Muscle of leg (tissue), 11 donors: ENCODE measurements around the gene TNNC1. TPM values are rescaled to one million over a fixed set of nuclear protein-coding genes. Genes with fewer than 3 reads are reported as not detected.

Experiments
- DNase-seq: peaks from one replicate; pipeline ENCODE4 v3.0.0; 2013
- H3K27ac ChIP-seq: one replicate; pipeline ENCODE4 v1.5.1; 2013; ENCODE audit warnings: mild to moderate bottlenecking, low read length, control low read depth
- H3K27me3 ChIP-seq: one replicate; pipeline ENCODE4 v1.6.1; 2013; ENCODE audit warnings: low read length; ENCODE audit not compliant: control insufficient read depth, insufficient read depth
- H3K36me3 ChIP-seq: one replicate; pipeline ENCODE4 v1.6.1; 2013; ENCODE audit warnings: low read length; ENCODE audit not compliant: control insufficient read depth, insufficient read depth
- H3K4me1 ChIP-seq: one replicate; pipeline ENCODE4 v1.6.1; 2013; ENCODE audit warnings: low read length; ENCODE audit not compliant: control insufficient read depth, insufficient read depth
- H3K4me3 ChIP-seq: one replicate; pipeline ENCODE4 v1.5.1; 2013; ENCODE audit warnings: low read length, control low read depth
- H3K9me3 ChIP-seq: replicated peaks from 2 replicates; pipeline ENCODE4 v1.6.1; 2013; ENCODE audit warnings: low read depth, low read length; ENCODE audit not compliant: control insufficient read depth
- WGBS: methylation state at CpG from one replicate; pipeline ENCODE4 v1.1.5; 2013; ENCODE audit warnings: missing lambda C conversion rate; ENCODE audit not compliant: insufficient coverage; 5-methylcytosine and 5-hydroxymethylcytosine counted together
- polyA plus RNA-seq, 8 donors: library from polyadenylated mRNA; unstranded; fragments of 120-200 nt; gene quantifications; one replicate each; pipeline versions ENCODE4 v1.2.1 to v1.2.3, GENCODE V29; 2013; ENCODE audit warnings: inconsistent platforms in 1 of 8, low replicate concordance in 1 of 8; ENCODE audit not compliant: insufficient read length in 8 of 8, insufficient read depth in 1 of 8
- total RNA-seq: library from RNA; stranded (reverse); fragments of 120-200 nt; gene quantifications from one replicate; pipeline ENCODE4 v1.2.4, GENCODE V29; 2013

The TNNC1 gene
- total and polyA plus RNA-seq, 9 donors, result 521 to 1,724 (median 617) TPM

DNA sequence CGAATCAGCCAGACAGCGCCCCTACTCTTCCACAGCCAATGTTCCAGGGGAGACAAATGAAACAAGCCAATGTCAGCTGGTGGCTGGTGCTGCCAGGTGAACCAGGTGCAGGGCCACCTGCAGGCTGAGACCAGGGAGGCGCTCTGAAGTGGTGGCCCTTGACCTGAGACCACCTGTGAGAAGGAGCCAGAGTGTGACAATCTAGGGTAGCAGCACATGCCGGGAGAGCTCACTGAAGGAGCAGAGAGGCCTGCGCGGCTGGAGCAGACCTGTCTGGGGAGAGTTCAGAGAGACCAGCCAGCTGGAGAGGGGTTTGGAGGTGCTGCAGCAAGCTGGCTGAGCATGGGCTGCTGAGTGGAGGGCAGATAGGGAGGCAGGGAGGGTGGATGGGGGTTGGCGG is 40.6 kb upstream of the TNNC1 start:
- peaks cover 41% of the 10 kb centered on the region for H3K36me3 ChIP-seq
- H3K27ac ChIP-seq, result no peak overlapping the region
- H3K4me1 ChIP-seq, result peaks cover 36% of the 10 kb centered on the region
- 51% methylated on average over 7 of the region's 7 CpGs for WGBS
- no peaks in the 10 kb centered on the region for H3K27me3 ChIP-seq
- H3K4me3 ChIP-seq, result no peak overlapping the region
- no peaks in the 10 kb centered on the region for H3K9me3 ChIP-seq
- no peak for DNase-seq

DNA sequence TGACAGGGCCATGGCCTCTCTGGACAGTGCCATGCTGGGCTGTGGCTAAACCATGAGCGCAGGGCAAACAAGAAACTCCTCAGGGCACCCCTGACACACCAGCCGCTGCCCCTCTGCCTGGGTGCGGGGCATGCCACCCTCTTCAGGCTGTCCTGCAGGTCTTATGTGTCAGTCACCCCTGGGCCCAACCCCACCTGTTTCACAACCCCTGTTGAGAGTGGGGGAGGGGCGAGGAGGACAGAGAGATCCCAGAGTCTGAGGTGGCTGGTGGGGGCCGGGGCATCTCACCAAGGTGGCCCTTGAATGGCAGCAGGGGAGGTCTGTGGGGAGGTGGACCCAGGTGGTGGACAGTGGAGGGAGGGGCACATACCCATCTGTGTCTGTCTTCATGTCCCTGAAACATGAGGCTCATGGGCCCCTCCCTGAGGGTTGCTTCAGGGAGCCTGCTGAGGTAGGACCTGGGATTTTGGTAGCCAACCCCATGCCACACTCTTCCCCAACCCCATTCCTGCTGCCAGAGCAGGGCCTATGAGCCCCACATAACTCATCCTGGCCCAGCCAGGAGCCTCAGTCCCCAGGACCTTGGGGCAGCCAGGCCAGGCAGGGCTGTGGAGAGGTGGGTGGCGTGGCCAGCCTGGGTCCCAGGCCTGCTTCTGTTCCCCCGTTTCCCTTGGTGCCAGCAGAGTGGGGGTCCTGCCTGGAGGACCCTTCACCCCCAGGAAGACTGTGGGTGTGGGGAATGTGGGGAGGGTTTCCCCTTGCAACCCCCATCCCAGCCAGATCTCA is 39.6 kb upstream of the TNNC1 start:
- no peak overlapping the region for H3K4me3 ChIP-seq
- DNase-seq, result no peak
- H3K9me3 ChIP-seq, result no peaks in the 10 kb centered on the region
- no peaks in the 10 kb centered on the region for H3K27me3 ChIP-seq
- H3K27ac ChIP-seq, result no peak overlapping the region
- 74% methylated on average over 2 of the region's 7 CpGs for WGBS
- peaks cover 50% of the 10 kb centered on the region for H3K36me3 ChIP-seq
- peaks cover 36% of the 10 kb centered on the region for H3K4me1 ChIP-seq

DNA sequence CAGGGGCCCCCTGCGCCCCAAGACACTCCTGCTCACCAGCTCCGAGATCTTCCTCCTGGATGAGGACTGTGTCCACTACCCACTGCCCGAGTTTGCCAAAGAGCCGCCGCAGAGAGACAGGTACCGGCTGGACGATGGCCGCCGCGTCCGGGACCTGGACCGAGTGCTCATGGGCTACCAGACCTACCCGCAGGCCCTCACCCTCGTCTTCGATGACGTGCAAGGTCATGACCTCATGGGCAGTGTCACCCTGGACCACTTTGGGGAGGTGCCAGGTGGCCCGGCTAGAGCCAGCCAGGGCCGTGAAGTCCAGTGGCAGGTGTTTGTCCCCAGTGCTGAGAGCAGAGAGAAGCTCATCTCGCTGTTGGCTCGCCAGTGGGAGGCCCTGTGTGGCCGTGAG is 38.2 kb upstream of the TNNC1 start:
- H3K27me3 ChIP-seq, result no peaks in the 10 kb centered on the region
- H3K27ac ChIP-seq, result no peak overlapping the region
- no peaks in the 10 kb centered on the region for H3K9me3 ChIP-seq
- H3K36me3 ChIP-seq, result peaks cover 64% of the 10 kb centered on the region
- 90% methylated on average over 21 of the region's 21 CpGs for WGBS
- H3K4me3 ChIP-seq, result no peak overlapping the region
- DNase-seq, result no peak
- peaks cover 36% of the 10 kb centered on the region for H3K4me1 ChIP-seq

DNA sequence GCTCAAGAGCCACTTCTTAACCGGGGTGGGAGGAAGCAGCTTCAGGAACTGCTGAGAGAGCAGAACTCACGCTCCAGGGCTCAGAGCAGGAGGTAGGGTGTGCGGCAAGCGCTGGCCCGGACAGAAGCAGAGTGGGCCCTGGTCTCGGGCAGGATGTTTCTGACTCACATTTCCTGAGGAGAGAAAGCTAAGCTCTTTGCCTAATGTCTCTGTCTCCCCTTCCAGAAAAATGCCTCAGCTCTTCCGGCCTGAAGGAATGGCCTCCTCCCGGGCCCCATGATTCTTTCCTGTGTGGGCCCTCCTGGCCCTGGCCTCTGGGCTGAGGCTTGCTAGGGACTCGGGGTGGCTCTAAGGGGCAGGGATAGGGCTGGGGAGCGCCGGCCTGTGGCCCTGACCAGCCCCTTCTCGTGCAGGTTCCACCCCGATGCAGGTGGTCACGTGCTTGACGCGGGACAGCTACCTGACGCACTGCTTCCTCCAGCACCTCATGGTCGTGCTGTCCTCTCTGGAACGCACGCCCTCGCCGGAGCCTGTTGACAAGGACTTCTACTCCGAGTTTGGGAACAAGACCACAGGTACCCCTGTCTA is 37.2 kb upstream of the TNNC1 start:
- Histone ChIP-seq H3K4me1 (peaks cover 36% of the 10 kb centered on the region), H3K36me3 (peaks cover 74% of the 10 kb centered on the region), H3K27me3 (no peaks in the 10 kb centered on the region), H3K9me3 (no peaks in the 10 kb centered on the region), H3K27ac (peak overlapping the region; percentile 72), H3K4me3 (no peak overlapping the region)
- WGBS, result 84% methylated on average over 20 of the region's 23 CpGs
- DNase-seq, result peak; percentile 57

- no peak overlapping the region for H3K4me3 ChIP-seq
- WGBS, result 84% methylated on average over 19 of the region's 22 CpGs
- peak overlapping the region; percentile 72 for H3K27ac ChIP-seq
- no peak for DNase-seq
- H3K27me3 ChIP-seq, result no peaks in the 10 kb centered on the region
- no peaks in the 10 kb centered on the region for H3K9me3 ChIP-seq
- H3K4me1 ChIP-seq, result peaks cover 36% of the 10 kb centered on the region
- peaks cover 82% of the 10 kb centered on the region for H3K36me3 ChIP-seq
These were observed 36.4 kb upstream of the TNNC1 start for GRCh38 chr3:52490035-52490938.

DNA sequence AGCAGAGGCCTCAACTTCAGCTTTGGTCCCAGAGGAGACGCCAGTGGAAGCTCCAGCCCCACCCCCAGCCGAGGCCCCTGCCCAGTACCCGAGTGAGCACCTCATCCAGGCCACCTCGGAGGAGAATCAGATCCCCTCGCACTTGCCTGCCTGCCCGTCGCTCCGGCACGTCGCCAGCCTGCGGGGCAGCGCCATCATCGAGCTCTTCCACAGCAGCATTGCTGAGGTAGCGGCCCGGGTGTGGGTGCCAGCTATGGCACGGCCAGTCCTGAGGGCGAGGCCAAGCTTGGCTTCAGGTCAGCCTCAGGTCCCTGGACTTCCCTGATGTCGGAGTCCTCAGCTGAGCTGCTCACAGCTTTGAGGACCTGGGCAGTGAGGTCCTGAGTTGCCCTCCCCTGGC is 35.6 kb upstream of the TNNC1 start:
- DNase-seq, result no peak
- H3K4me1 ChIP-seq, result peaks cover 29% of the 10 kb centered on the region
- H3K4me3 ChIP-seq, result no peak overlapping the region
- peaks cover 88% of the 10 kb centered on the region for H3K36me3 ChIP-seq
- H3K9me3 ChIP-seq, result no peaks in the 10 kb centered on the region
- 86% methylated on average over 18 of the region's 18 CpGs for WGBS
- no peak overlapping the region for H3K27ac ChIP-seq
- no peaks in the 10 kb centered on the region for H3K27me3 ChIP-seq

DNA sequence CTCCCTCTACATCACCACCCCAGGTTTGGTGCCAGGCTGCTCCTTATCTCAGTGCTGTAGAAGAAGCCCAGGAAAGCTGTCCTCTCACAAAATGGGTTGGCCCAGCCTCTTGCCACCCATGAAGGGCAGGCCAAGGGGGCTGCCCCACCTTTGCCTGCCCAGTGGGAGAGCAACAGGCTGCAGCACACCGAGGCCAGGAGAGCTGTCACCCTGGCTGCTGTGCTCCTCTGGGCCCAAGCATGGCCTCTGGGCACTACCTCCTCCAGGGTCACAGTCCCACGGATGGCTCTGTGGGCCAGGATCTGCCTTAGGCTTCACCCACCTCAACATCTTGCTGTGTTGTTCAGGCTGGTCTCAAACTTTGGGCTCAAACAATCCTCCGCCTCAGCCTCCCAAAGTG is 34.9 kb upstream of the TNNC1 start:
- Histone ChIP-seq H3K4me3 (no peak overlapping the region), H3K27me3 (no peaks in the 10 kb centered on the region), H3K36me3 (peaks cover 90% of the 10 kb centered on the region), H3K27ac (no peak overlapping the region), H3K9me3 (no peaks in the 10 kb centered on the region), H3K4me1 (peaks cover 24% of the 10 kb centered on the region)
- WGBS, result 87% methylated on average over 2 of the region's 3 CpGs
- DNase-seq, result no peak

- 93% methylated on average over 57 of the region's 59 CpGs for WGBS
- Histone ChIP-seq H3K27me3 (no peaks in the 10 kb centered on the region), H3K9me3 (no peaks in the 10 kb centered on the region), H3K27ac (no peak overlapping the region), H3K36me3 (peaks cover 91% of the 10 kb centered on the region), H3K4me3 (no peak overlapping the region), H3K4me1 (peaks cover 24% of the 10 kb centered on the region)
- DNase-seq, result no peak
These were observed 34.2 kb upstream of the TNNC1 start for GRCh38 chr3:52487788-52488691.

DNA sequence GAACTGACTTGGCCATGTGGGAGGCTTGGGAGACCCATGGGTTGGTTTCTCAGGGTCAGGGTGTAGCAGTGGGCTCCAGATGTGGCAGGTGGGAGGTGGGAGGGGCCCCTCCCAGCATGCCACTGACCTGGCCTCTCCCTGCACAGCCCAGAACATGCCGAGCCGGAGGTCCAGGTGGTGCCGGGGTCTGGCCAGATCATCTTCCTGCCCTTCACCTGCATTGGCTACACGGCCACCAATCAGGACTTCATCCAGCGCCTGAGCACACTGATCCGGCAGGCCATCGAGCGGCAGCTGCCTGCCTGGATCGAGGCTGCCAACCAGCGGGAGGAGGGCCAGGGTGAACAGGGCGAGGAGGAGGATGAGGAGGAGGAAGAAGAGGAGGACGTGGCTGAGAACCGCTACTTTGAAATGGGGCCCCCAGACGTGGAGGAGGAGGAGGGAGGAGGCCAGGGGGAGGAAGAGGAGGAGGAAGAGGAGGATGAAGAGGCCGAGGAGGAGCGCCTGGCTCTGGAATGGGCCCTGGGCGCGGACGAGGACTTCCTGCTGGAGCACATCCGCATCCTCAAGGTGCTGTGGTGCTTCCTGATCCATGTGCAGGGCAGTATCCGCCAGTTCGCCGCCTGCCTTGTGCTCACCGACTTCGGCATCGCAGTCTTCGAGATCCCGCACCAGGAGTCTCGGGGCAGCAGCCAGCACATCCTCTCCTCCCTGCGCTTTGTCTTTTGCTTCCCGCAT is 33.4 kb upstream of the TNNC1 start:
- Histone ChIP-seq H3K27me3 (no peaks in the 10 kb centered on the region), H3K27ac (no peak overlapping the region), H3K4me1 (peaks cover 22% of the 10 kb centered on the region), H3K4me3 (no peak overlapping the region), H3K36me3 (peaks cover 91% of the 10 kb centered on the region), H3K9me3 (no peaks in the 10 kb centered on the region)
- WGBS, result 89% methylated on average over 31 of the region's 31 CpGs
- DNase-seq, result no peak
